Measurements from ENCODE around the gene SF3B5. TPM values are rescaled to one million over a fixed set of nuclear protein-coding genes. Genes with fewer than 3 reads are reported as not detected.
"Not testable (repeated sequence)": the region's sequence is repeated elsewhere in the genome, so short reads cannot be mapped to it uniquely, and the experiment has no call there.

The SF3B5 gene
- total RNA-seq = 110 TPM

DNA sequence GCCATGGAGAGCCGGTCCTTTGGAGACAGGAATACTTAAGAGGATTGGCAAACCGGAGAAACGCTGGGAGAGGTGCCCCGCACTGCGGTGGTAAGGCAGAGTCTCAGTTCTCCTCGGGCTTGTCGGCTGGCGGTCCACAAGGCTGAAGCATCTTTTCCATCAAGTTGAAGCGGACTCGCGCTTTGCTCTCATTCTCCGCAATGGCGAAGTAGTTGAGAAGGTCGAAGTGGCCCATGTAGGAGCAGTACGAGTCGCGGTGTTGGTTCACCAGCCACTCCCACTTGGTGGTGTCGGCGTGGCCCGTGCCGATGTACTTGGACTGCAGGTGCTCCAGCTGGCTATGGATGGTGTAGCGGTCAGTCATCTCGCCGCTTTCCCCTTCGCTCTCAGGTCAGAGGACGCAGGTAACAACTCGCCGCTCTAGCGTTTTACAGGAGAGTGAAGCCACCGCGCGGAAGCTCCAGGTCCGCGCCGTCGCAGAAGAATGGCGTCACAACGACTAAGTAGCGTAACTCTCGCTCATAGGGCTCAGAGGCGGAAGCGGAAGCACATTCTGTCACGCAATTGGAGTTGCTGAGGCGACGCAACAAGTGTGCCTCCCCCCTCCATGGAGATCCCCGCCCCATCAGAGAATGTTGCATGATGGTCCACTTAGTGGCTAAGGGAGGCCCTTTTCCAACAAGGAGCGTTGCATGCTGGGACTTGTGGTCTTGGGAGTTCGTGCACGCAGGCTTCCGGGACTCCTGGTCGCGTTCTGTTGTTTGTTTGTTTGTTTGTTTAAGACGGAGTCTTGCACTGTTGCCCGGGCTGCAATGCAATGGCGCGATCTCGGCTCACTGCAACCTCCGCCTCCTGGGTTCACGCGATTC, at the start of gene SF3B5:
Gene SF3B5, minus strand, starts transcription at position 440 of the 869 bp plus-strand sequence. Its CDS starts 76 bp downstream, at position 364.
- peak; percentile 99 for DNase-seq (ENCODE audit: low spot score)

DNA sequence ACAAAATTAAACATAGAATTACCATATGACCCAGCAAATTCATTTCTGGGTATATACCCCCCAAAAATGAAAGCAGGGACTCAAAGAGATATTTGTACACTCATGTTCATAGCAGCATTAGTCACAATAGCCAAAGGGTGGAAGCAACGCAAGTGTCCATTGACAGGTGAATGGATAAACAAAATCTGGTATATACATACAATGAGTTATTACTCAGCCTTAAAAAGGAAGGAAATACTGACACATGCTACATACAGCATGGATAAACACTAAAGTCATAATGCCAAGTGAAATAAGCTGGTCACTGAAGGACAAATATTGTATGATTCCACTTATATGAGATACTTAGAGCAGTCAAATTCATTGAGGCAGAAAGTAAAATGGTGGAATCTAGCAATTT, 49.6 kb upstream of the SF3B5 start:
- DNase-seq (ENCODE audit: low spot score) = no peak

DNA sequence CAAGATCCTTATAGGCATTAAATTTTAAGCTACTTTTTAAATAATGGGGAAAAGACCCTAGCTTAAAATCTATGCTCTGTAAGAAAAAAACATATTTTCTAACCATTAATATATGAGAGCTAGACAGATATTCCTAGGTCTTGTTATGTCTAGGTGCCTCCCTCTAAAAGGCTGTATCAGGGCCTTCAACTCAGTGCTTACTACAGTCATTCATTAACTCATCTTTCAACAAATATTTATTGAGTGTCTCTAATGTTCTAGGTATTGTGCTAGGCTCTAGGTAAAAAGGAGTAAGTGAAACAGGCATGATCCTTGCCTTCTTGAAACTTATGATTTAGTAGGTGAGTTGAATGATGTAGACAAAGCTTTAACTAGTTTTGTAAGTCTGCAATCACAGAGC, 48.5 kb upstream of the SF3B5 start:
- no peak for DNase-seq (ENCODE audit: low spot score)

DNA sequence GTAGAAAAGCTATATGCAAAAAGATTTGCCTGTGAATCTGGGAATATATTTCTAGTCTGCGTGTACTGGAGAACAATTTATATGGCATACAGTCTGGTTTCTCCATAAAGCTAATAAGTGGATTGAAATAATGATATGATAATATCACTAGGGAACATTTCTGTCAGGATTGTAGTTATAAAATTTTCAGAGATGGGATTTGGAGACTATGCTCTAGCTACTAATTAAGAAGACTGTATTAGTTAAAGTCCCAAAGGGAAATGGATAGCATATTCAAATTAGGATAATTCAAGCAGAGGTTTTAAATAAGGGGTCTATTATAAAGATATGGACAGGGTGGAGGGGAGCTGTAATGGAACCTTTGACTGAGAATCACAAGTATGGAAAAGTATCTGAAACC, 47.7 kb upstream of the SF3B5 start:
- DNase-seq (ENCODE audit: low spot score) = no peak

DNA sequence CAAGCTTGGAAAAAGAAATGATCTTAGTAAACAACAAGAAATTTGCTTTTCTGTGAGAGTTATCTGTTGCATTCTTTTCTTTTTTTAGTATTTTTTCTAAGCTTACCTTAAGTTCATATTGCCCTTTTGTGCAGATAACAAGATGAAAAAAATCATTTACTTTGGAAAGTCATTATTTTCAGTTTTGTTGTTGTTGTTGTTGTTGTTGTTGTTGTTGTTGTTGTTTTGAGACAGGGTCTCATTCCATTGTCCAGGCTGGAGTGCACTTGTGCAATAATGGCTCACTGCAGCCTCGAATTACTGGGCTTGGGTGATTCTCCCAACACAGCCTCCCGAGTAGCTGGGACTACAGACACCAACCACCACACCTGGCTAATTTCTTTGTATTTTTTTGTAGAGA, 46.1 kb upstream of the SF3B5 start:
- no peak for DNase-seq (ENCODE audit: low spot score)

DNA sequence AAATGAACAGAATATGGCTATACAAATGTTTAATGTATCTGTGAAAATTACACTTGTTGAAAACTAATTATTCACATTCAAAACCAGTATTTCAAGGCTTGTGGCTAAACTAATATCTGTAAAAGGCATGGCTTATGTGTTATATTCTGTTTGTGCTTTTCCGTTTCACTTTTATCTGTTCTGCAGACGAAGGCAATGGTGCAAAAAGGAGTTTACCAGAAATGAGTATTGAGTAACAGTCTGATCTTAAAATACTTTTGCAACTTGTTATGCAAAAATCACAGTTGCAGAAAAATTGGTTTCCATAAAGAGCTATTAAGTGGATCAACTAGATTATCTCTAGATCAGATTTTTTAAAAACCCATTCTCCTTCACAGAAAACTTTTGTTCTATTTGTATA, 45.5 kb upstream of the SF3B5 start:
- DNase-seq (ENCODE audit: low spot score) = no peak

DNA sequence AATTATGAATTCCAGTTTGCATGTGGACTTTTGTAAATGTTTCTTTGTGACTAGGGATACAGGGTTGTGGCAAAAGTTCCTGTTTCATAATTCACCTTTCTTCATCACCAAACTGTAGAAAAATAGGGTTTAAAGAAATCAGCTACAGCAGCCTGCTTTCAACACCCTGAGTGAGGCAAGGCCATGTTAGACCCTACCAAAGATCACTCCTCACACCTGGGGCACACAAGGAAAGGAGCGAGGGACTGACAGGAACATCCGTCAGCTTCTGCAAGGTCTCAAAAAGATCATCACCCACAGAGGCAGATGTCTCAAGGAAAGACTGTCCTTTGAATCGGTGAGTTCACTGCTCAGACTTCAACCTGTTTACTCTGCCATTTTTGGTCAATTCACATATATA, 44.4 kb upstream of the SF3B5 start:
- no peak for DNase-seq (ENCODE audit: low spot score)

DNA sequence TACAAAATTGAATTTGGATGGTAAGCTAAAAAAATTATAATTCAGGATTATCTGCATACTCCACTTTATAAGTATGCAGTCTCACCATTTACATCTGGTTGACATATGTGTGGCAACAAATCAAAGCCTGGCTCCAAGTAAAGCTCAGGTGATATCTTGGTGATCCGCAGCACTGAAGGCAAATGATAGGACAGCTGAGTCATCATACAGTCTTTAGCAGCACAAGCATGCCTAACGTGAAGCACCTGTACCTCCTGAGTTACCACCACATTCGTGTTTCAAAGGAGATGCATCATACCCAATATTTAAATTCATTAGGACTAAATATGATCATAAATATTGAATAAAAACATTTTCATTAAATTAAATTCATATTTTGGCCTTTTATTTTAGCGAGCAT, 43.2 kb upstream of the SF3B5 start:
- DNase-seq (ENCODE audit: low spot score) = no peak

DNA sequence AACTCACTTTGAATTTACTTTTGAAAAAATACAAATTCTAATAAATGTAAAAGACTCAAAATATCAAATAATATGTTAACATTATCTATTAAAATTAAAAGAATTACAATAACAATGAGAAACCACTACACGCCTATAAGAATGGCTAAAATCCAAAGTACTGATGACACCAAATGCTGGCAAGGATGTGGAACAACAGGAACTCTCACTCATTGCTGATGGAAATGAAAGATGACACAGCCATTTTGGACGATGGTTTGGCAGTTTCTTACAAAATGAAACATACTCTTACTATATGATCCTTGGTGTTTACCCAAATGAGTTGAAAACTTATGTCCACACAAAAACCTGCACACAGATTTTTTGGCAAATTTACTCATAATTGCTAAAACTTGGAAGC, 39.4 kb upstream of the SF3B5 start:
- DNase-seq (ENCODE audit: low spot score) = no peak

DNA sequence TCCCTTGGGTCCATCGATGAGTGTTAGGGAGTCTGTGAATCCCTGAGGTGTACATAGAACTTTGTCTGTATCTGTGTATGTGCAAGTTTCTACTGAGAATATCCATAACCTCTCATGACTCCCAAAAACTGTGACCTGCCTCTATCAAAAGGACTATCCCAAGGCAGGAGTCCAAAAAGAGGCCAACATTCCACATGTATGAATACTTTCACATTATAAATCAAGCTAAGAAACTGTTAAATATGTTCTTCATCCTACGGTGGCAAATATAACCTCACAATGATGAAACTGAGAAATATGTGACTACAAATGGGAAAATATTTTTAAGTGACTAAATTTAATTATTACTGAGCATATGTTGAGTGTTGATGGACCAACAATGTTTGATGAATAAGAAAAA, 38.8 kb upstream of the SF3B5 start:
- no peak for DNase-seq (ENCODE audit: low spot score)

DNA sequence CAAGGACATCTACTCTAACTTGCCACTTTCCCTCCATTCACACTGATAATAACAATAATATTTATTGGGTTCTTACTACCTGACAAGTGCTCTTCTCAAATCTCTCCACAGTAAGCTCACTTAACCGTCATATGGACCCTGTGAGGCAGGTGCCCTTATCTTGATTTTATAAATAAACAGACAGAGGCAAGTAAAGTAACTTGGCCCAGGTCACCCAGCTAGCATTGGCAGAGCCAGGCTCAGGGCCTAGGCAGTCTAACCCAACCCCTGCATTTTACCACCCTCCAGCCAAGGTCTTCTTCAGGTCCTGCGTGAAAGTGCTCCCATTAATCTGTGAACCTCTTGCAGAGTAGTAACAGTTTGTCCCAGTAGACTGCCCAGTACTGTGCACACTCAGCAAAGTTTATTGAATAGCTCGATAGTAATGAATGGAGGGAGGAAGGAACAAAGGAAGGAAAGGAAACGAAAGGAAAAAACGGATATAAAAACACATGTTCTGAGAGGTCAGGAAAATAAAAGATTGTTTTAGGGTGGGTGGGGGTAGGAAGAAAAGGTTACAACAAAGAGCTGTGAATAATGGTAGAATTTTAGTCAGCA, 38.0 kb upstream of the SF3B5 start:
- DNase-seq (ENCODE audit: low spot score) = no peak

DNA sequence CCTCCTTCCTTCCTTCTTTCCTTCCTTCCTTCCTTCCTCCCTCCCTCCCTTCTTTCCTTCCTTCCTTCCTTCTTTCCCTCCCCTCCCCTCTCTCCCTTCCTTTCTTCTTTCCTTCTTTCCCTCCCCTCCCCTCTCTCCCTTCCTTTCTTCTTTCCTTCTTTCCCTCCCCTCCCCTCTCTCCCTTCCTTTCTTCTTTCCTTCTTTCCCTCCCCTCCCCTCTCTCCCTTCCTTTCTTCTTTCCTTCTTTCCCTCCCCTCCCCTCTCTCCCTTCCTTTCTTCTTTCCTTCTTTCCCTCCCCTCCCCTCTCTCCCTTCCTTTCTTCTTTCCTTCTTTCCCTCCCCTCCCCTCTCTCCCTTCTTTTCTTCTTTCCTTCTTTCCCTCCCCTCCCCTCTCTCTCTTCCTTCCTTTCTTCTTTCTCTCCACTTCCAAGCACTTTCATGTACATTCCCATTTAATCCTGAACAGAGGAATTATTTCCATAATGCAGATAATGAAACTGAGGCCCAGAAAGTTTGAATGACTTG, 36.9 kb upstream of the SF3B5 start:
- DNase-seq (ENCODE audit: low spot score) = not testable (repeated sequence)

DNA sequence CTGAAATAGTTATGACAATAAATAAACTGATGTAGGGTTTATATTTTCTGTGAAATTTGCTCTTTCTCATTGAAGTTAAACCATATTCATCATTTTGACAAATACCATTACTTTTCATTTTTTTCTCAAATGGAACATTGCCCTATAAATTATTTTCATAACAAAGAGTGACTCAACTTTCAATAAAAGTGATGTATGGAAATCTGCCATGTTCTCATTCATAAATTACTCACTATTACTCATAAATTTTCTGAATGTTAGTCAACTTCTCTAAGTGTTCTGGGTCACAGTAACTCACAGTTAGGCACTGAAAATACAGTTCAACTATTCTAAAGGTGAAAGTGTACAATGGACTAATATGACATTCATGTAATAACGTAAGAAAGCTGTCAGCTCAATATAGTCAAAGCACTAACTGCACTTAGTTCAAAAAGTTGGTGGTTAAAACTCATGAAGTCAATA, 35.9 kb upstream of the SF3B5 start:
- DNase-seq (ENCODE audit: low spot score) = no peak

DNA sequence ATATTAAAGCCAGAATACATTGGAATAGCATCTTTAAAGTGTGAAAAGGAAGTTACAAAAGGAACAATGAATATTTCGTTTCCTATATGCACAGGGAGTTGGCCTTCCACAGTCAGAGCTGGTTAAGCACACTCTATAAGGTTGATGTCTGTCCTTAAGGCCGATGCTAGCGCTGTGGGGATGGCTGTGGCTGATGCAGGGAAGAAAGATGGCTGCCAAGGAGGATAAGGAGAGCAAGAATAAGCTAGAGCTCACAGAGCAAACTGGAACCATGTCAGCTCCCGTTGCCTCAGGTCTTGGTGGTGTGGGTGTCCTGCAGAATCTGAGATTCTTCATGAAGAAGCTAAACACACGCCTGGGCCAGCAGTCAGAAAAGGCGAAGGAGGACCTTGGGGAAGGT, 34.1 kb upstream of the SF3B5 start:
- DNase-seq (ENCODE audit: low spot score) = no peak

DNA sequence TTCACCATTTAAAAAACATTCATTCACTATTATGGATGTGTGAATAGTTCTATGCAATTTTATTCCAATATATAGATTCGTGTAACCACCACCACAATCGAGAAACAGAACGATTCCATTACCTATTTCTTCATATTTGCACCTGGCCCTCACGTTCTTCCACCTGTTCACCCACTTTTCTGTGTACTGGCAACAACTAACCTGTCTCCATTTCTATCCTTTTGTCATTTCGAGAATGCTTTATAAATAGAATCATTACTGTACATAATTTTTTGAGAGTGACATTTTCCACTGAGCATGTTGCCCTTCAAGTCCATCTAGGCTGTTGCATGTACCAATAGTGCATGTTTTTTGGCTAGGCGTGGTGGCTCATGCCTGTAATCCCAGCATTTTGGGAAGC, 31.7 kb upstream of the SF3B5 start:
- no peak for DNase-seq (ENCODE audit: low spot score)

DNA sequence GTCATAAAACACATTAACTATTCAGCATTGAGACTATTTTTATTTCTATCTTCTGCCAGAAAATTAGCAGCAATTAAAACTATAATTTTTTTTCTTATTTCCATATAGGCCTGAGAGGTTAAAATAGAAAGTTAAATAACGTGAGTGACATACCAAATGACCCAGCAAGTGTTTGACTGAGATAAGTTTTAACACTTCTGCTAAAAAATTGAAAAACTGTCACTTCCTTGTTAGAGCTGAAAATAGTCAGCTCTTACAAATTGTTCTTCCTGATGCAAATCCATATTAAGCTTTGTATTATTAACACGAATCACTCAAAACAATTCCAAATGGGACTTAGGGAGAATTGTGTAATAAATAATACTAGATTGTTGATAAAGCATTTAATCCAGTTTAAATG, 28.5 kb upstream of the SF3B5 start:
- no peak for DNase-seq (ENCODE audit: low spot score)

DNA sequence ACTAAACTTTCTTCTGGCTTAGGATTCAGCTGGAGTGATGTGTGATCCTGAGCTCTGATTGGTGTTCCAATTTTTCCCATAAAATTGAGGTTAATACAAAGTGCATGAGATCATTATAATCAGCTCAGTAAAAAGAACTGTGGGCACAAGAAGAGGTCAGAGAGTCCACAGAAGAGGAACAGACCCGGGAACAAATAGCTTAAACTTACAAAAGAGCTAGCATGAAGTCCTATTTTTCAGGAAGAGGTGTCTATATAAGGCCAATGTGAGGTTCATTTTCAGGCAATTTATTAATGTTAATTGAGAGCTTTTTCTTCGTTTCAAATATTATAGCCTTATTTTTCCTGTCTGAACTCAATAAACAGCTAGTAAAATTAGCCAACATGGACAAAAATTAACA, 28.0 kb upstream of the SF3B5 start:
- DNase-seq (ENCODE audit: low spot score) = no peak

DNA sequence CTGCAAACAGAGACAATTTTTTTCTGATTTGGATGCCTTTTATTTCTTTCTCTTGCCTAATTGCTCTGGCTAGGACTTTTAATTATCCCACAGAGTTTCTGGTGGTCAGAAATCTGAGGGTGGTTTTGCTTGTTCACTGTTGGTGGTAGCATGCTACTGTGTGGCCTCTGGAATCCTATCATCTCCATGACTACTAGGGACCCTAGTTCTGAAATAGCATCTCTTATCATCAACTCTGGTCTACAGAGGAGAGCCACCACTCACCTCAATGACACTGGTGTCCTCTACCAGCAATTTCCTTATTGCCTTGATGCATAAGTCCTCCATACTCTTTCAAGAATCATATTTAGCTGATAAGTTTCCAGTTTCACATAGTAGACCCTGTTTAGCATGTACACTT, 27.5 kb upstream of the SF3B5 start:
- no peak for DNase-seq (ENCODE audit: low spot score)

DNA sequence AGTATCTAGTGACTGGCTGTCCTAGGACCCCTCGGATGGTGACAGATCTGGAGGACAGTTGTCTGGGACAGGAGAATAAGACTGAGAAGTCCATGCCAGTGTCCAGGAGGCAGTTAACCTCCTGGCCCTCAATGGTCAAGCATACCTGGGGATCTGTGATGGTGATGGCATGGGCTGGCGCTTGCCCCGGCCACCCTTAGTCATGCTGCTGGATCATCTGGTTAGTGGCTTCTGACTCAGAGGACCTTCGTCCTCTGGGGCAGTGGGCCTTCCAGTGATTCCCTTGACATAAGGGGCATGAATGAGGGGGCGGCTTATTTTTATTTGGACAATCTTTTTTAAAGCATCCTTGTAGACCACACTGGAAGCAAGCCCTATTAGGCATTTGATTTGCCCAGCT, 24.0 kb upstream of the SF3B5 start:
- DNase-seq (ENCODE audit: low spot score) = no peak

DNA sequence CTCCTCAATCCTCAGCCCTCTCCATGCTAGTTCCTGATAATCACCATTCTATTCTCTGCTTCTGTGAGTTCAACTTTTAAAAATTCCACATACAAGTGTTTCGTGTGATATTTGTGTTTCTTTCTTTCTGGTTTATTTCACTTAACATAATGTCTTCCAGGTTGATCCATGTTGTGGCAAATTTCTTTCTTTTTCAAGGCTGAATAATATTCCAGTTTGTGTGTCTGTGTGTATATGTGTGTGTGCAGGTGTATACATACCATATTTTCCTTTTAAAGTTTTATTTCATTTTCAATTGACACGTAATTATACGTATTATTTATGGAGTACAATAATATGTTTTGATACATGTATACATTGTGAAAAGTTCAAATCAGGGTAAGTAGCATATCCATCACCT, 19.8 kb upstream of the SF3B5 start:
- no peak for DNase-seq (ENCODE audit: low spot score)

DNA sequence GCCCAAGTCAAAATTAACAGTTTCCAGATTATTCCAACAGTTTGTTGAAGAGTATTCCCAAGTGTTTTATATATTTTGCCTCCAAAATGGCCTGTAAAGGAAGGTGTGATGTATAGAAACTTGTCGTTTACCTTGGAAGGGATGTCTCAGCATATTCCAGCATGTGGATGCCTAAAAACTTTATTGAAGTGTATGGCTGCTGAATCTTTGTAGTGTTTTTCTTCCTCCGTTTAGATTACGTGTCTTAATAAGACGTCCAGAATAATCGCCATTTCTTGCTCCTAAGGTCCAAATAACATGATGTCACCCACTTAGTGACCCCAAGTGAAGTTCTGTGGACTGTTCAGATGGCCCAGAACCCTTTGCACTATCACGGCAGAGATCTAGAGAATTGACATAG, 18.0 kb upstream of the SF3B5 start:
- no peak for DNase-seq (ENCODE audit: low spot score)

DNA sequence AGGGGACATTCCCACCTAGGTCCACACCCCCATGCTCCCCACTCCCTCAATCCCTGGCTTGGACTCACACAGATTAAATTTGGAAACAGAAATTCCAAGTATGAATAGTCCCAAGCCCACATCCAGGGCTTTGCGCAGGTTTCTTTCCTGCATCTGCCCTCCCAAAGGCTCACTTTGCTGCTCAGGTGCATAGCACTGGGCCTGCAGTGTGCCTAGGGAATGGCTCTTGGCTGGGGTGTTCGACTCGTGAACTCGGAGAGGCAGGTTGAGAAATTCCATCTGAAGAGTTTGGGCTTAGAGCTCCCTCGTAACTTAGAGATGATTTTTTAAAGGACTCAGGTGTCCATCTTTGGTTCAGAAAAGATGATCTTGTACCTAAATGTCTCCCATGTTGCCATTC, 14.8 kb upstream of the SF3B5 start:
- DNase-seq (ENCODE audit: low spot score) = no peak

DNA sequence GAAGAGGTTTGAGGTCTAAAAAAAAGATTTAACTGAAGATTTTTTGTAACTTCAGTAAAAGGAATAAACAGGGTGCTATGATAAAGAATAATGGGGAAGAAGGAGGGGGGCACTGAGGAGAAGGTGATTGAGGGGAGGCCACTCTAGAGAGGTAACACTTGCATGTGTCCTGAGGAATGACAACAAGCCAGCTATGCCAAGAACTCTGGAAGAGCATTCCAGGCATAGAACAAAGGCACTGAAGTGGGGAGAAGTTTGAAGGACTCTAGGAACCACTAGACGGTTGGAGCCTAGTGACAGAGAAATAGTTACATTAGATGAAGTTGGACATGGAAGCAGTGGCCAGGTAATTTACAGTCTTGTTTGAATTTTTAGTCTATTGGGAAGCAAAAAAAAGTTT, 10.8 kb upstream of the SF3B5 start:
- DNase-seq (ENCODE audit: low spot score) = no peak
